ENCODE measurements around the gene CAGE1. TPM values are rescaled to one million over a fixed set of nuclear protein-coding genes. Genes with fewer than 3 reads are reported as not detected.

The CAGE1 gene
- total and polyA plus RNA-seq, 8 donors: 0.08 to 0.16 (median 0.10) TPM; not detected in 4

DNA sequence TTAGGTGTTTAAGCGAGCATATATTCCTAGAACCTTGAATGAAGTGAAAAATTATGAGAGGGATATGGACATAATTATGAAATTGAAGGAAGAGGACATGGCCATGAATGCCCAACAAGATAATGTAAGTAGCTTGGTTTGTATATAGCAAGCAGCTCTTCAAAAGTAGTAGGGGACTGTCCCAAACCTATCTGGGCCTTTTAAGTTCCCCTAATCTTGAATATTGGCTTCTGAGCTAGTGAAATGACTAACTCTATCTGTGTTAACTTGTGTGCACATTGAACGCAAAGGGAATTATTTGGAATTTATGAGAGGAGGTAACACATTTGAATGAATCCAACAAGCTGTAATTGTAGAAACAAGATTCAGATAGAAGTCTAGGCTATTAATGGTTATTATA lies 21.8 kb upstream of the CAGE1 start:
- intact Hi-C loops (cut with DNase I): no loop called here
- H3K27ac ChIP-seq: no peak overlapping the region
- H3K9me3 ChIP-seq: no peaks in the 10 kb centered on the region
- TF ChIP-seq, protein P1, sequence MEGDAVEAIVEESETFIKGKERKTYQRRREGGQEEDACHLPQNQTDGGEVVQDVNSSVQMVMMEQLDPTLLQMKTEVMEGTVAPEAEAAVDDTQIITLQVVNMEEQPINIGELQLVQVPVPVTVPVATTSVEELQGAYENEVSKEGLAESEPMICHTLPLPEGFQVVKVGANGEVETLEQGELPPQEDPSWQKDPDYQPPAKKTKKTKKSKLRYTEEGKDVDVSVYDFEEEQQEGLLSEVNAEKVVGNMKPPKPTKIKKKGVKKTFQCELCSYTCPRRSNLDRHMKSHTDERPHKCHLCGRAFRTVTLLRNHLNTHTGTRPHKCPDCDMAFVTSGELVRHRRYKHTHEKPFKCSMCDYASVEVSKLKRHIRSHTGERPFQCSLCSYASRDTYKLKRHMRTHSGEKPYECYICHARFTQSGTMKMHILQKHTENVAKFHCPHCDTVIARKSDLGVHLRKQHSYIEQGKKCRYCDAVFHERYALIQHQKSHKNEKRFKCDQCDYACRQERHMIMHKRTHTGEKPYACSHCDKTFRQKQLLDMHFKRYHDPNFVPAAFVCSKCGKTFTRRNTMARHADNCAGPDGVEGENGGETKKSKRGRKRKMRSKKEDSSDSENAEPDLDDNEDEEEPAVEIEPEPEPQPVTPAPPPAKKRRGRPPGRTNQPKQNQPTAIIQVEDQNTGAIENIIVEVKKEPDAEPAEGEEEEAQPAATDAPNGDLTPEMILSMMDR (IDR thresholded peaks at IDR 0.05): no peak
- no peak overlapping the region for H3K4me3 ChIP-seq
- peaks cover 6 to 97% of the 10 kb centered on the region in 2 donors for H3K36me3 ChIP-seq
- H3K4me1 ChIP-seq: no peaks in the 10 kb centered on the region
- DNase-seq: no peak
- ATAC-seq: no peak
- H3K27me3 ChIP-seq: no peaks in the 10 kb centered on the region

DNA sequence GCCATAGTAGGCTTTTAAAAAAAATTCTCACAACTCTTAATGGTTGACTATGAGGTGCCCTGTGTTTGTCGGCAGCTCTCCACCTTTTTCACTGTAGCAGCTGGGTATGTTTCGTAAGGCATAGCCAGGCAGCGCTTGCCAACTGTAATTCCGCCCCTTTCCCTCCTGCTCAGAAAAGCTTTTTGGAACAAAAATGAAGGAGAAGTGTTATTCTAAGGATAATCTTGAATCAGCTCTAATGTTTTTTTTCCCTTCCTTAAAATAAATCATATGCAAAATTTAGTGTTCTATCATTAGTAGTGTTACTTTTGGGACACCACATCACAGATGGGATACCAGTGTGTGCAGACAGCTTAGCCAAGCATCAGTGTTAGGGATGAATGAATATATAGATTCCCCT lies 21.3 kb upstream of the CAGE1 start:
- no peak for ATAC-seq

GRCh38 chr6:7409740-7410139 lies 20.2 kb upstream of the CAGE1 start:
- TF ChIP-seq, protein P1 (IDR thresholded peaks at IDR 0.05): no peak
- H3K27me3 ChIP-seq: no peaks in the 10 kb centered on the region
- H3K27ac ChIP-seq: no peak overlapping the region
- no peaks in the 10 kb centered on the region for H3K4me1 ChIP-seq
- no peak for DNase-seq
- no peak for ATAC-seq
- no peak overlapping the region for H3K4me3 ChIP-seq
- intact Hi-C loops (cut with DNase I): no loop called here
- H3K9me3 ChIP-seq: no peaks in the 10 kb centered on the region
- H3K36me3 ChIP-seq: peaks cover 6 to 97% of the 10 kb centered on the region in 2 donors

More for the DNA sequence above, 21.3 kb upstream of the CAGE1 start:
- Histone ChIP-seq H3K27ac (no peak overlapping the region), H3K36me3 (peaks cover 6 to 97% of the 10 kb centered on the region in 2 donors), H3K4me3 (no peak overlapping the region), H3K9me3 (no peaks in the 10 kb centered on the region), H3K4me1 (no peaks in the 10 kb centered on the region), H3K27me3 (no peaks in the 10 kb centered on the region)
- DNase-seq: no peak
- intact Hi-C loops (cut with DNase I): no loop called here
- TF ChIP-seq, protein P1 (IDR thresholded peaks at IDR 0.05): no peak

- H3K4me3 ChIP-seq: no peak overlapping the region
- TF ChIP-seq, protein P1 (IDR thresholded peaks at IDR 0.05): no peak
- intact Hi-C loops (cut with DNase I): no loop called here
- no peaks in the 10 kb centered on the region for H3K27me3 ChIP-seq
- H3K36me3 ChIP-seq: peaks cover 6 to 97% of the 10 kb centered on the region in 2 donors
- DNase-seq (no peak), ATAC-seq (no peak)
- no peaks in the 10 kb centered on the region for H3K9me3 ChIP-seq
- H3K27ac ChIP-seq: no peak overlapping the region
- no peaks in the 10 kb centered on the region for H3K4me1 ChIP-seq
Observed at GRCh38 chr6:7406743-7407142, 17.2 kb upstream of the CAGE1 start.

DNA sequence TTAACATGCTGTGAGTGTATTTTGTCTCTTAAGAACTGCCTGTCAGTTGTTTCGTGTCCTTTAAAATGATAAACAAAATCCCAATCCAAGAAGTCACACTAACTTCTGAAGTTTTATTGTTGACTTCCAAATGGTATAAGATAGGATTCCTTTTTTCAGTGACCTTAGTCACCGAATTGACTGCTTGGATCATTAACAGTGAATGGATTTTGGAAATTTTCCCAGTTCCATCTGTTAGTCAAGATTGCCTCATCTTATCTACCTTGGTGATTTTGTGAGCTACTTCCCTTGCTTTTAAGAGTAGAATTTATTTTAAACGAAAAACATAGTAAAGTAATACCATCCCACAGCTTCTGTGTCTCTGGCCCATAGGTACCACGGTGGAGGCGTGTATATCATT lies 15.0 kb upstream of the CAGE1 start:
- Histone ChIP-seq H3K27me3 (no peaks in the 10 kb centered on the region), H3K4me3 (no peak overlapping the region), H3K4me1 (no peaks in the 10 kb centered on the region), H3K9me3 (no peaks in the 10 kb centered on the region), H3K27ac (no peak overlapping the region), H3K36me3 (peaks cover 0 to 95% of the 10 kb centered on the region in 2 donors)
- TF ChIP-seq, protein P1 (IDR thresholded peaks at IDR 0.05): no peak
- DNase-seq (no peak), ATAC-seq (no peak)
- intact Hi-C loops (cut with DNase I): no loop called here
